ENCODE results near the gene FOXN1.
"Not testable (repeated sequence)": the region's sequence is repeated elsewhere in the genome, so short reads cannot be mapped to it uniquely, and the experiment has no call there.

FOXN1 gene, protein sequence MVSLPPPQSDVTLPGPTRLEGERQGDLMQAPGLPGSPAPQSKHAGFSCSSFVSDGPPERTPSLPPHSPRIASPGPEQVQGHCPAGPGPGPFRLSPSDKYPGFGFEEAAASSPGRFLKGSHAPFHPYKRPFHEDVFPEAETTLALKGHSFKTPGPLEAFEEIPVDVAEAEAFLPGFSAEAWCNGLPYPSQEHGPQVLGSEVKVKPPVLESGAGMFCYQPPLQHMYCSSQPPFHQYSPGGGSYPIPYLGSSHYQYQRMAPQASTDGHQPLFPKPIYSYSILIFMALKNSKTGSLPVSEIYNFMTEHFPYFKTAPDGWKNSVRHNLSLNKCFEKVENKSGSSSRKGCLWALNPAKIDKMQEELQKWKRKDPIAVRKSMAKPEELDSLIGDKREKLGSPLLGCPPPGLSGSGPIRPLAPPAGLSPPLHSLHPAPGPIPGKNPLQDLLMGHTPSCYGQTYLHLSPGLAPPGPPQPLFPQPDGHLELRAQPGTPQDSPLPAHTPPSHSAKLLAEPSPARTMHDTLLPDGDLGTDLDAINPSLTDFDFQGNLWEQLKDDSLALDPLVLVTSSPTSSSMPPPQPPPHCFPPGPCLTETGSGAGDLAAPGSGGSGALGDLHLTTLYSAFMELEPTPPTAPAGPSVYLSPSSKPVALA

DNA sequence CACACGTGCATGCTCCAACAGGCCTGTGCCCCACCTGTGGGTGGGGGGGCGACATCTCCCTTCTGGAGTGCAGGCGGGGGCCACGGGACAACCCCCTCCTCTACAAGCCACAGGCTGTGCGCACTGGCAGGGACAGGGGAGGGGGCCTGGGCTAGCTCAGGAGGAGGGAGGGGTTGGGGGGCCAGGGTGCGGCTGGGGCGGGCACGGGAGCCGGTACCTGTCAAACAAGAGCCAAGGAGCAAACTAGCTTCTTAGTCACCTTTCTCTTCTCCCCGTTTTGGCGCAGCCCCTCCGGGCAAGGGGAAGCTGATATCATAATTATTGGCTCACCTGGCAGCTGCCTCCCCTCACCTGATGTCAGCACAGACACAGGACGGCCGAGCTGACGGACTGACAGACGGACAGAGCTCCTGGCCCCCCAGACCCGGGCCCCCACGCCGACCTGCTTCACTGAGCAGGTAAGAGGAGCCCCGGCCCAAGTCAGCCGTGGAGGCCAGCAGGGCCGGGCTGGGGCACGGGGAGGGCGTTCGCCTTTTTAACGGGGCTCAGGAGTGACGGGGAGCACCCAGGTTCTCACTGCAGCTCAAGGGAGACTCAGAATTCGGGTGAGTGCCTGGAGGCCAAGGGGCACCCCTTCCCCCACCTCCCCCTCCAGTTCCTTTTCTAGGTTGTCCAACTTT lies at the start of gene FOXN1:
Gene FOXN1, plus strand, starts transcription at position 363 of the 680 bp plus-strand sequence. CDS start 17,622 bp downstream, outside the sequence.
- no peak for TF ChIP-seq ZFX (IDR thresholded peaks at IDR 0.05)
- TF ChIP-seq, protein P1, sequence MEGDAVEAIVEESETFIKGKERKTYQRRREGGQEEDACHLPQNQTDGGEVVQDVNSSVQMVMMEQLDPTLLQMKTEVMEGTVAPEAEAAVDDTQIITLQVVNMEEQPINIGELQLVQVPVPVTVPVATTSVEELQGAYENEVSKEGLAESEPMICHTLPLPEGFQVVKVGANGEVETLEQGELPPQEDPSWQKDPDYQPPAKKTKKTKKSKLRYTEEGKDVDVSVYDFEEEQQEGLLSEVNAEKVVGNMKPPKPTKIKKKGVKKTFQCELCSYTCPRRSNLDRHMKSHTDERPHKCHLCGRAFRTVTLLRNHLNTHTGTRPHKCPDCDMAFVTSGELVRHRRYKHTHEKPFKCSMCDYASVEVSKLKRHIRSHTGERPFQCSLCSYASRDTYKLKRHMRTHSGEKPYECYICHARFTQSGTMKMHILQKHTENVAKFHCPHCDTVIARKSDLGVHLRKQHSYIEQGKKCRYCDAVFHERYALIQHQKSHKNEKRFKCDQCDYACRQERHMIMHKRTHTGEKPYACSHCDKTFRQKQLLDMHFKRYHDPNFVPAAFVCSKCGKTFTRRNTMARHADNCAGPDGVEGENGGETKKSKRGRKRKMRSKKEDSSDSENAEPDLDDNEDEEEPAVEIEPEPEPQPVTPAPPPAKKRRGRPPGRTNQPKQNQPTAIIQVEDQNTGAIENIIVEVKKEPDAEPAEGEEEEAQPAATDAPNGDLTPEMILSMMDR (conservative IDR thresholded peaks at IDR 0.05), result no peak
- H3K27ac ChIP-seq, result no peak within 1 kb of the TSS

DNA sequence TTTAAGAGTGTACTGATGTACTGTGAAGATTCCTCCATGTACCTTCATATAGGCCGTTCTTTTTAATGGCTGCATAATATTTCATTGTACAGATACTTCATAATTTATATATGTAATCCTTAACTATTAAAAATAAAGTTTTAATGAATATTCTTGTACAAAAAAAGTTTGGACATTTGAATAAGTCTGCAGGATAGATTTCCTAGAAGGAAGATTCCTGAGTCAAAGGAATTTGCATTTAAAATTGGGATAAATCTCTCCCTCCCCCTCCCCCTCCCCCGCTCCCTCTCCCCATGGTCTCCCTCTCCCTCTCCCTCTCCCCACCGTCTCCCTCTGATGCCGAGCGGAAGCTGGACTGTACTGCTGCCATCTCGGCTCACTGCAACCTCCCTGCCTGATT lies 48.3 kb upstream of the FOXN1 start:
- no peak overlapping the region for H3K27ac ChIP-seq
- TF ChIP-seq ZFX (IDR thresholded peaks at IDR 0.05), result no peak
- TF ChIP-seq, protein P1 (conservative IDR thresholded peaks at IDR 0.05), result no peak

DNA sequence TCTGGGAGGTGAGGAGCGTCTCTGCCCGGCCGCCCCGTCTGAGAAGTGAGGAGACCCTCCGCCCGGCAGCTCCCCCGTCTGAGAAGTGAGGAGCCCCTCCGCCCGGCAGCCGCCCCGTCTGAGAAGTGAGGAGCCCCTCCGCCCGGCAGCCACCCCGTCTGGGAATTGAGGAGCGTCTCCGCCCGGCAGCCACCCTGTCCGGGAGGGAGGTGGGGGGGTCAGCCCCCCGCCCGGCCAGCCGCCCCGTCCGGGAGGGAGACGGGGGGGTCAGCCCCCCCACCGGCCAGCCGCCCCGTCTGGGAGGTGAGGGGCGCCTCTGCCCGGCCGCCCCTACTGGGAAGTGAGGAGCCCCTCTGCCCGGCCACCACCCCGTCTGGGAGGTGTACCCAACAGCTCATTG lies 47.3 kb upstream of the FOXN1 start:
- not testable (repeated sequence) for H3K27ac ChIP-seq

- no peak overlapping the region for H3K27ac ChIP-seq
- TF ChIP-seq ZFX (IDR thresholded peaks at IDR 0.05), result no peak
Measured at GRCh38 chr17:28460901-28461300, 45.2 kb upstream of the FOXN1 start.

GRCh38 chr17:28466001-28466400 lies 40.1 kb upstream of the FOXN1 start:
- H3K27ac ChIP-seq, result peak overlapping the region; percentile 31; the same call in 1 of the 2 replicates
- TF ChIP-seq, protein P1 (conservative IDR thresholded peaks at IDR 0.05), result no peak
- no peak for TF ChIP-seq ZFX (IDR thresholded peaks at IDR 0.05)

DNA sequence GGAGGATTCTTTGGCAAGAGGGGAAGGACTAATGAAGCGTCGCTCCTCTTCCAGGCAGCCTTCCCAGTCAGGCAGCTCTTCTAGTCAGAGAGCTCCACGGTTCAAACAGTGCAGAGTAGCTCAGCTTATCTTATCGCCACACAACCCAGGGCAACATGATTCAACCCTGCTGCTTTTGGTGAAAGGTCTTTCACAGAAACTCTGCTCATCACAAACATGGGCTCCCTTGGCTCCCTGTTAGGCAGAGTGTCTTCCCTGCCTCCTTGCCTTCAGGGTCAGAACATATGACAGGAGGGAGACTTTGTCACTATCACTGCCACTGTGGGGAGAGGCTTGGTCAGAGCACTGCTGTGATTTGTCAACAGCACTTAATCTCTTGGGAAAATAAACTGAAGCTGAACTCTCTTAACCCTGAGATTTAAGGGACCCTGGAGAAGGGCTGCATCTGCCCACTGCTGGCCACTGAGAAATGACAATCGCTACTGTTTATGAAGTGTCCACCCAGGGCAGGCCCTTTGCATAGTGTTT lies 39.6 kb upstream of the FOXN1 start:
- peak overlapping the region; percentile 31 for H3K27ac ChIP-seq
- TF ChIP-seq, protein P1 (conservative IDR thresholded peaks at IDR 0.05), result no peak
- TF ChIP-seq ZFX (IDR thresholded peaks at IDR 0.05), result no peak

DNA sequence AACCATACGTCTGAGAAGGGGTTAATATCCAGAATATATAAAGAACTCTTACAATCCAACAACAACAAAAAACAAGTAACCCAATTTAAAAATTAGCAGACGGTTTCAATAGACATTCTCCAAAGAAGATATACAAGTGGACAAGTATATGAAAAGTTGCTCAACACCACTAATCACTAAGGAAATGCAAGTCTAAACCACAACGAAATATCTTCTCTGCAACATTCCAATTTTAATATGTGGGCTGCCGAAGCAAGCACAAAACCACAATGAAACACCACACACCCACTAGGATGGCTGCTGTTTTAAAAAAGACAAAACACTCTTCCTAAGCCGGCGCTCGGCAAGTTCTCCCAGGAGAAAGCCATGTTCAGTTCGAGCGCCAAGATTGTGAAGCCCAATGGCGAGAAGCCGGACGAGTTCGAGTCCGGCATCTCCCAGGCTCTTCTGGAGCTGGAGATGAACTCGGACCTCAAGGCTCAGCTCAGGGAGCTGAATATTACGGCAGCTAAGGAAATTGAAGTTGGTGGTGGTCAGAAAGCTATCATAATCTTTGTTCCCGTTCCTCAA lies 38.6 kb upstream of the FOXN1 start:
- no peak for TF ChIP-seq ZFX (IDR thresholded peaks at IDR 0.05)
- TF ChIP-seq, protein P1 (conservative IDR thresholded peaks at IDR 0.05), result no peak
- H3K27ac ChIP-seq, result peak overlapping the region; percentile 48

- peak overlapping the region; percentile 48 for H3K27ac ChIP-seq
Measured at GRCh38 chr17:28468033-28468735, 38.0 kb upstream of the FOXN1 start.

Data from C4-2B (cell line).